SW 1271 (cell line): ENCODE data around the gene TCEAL1.
"Not testable (repeated sequence)": the region's sequence is repeated elsewhere in the genome, so short reads cannot be mapped to it uniquely, and the experiment has no call there.

Experiments
- DNase-seq, 2 experiments: peaks; one replicate each; lab custom pipeline; 2025; lab: John Stamatoyannopoulos, UW

The TCEAL1 gene

GRCh38 chrX:103635436-103635835 lies 6.7 kb downstream of the TCEAL1 start:
- DNase-seq: no peak

- DNase-seq: no peak
Measured at GRCh38 chrX:103637604-103638338, 9.0 kb downstream of the TCEAL1 start.

GRCh38 chrX:103638479-103639346 lies 9.9 kb downstream of the TCEAL1 start:
- not testable (repeated sequence) for DNase-seq

GRCh38 chrX:103640401-103641155 lies 11.8 kb downstream of the TCEAL1 start:
- no peak for DNase-seq

GRCh38 chrX:103644125-103644524 lies 15.3 kb downstream of the TCEAL1 start:
- DNase-seq: no peak

GRCh38 chrX:103647630-103648029 lies 18.9 kb downstream of the TCEAL1 start:
- DNase-seq: no peak

GRCh38 chrX:103651151-103651773 lies 22.5 kb downstream of the TCEAL1 start:
- no peak for DNase-seq

- not testable (repeated sequence) for DNase-seq
Measured at GRCh38 chrX:103655230-103656000, 26.6 kb downstream of the TCEAL1 start.

GRCh38 chrX:103656617-103657016 lies 27.8 kb downstream of the TCEAL1 start:
- DNase-seq: peak; percentile 54 to 77

- DNase-seq: not testable (repeated sequence)
Measured at GRCh38 chrX:103657066-103657465, 28.3 kb downstream of the TCEAL1 start.

GRCh38 chrX:103658681-103659433 lies 30.1 kb downstream of the TCEAL1 start:
- DNase-seq: no peak

- DNase-seq: not testable (repeated sequence)
Measured at GRCh38 chrX:103659460-103659859, 30.7 kb downstream of the TCEAL1 start.

GRCh38 chrX:103663981-103664762 lies 35.4 kb downstream of the TCEAL1 start:
- no peak for DNase-seq

- no peak for DNase-seq
Measured at GRCh38 chrX:103666202-103667107, 37.7 kb downstream of the TCEAL1 start.

GRCh38 chrX:103669745-103670144 lies 41.0 kb downstream of the TCEAL1 start:
- DNase-seq: no peak

GRCh38 chrX:103674531-103675454 lies 46.0 kb downstream of the TCEAL1 start:
- no peak for DNase-seq
